OCI-LY1 (cell line): ENCODE results near the gene RALGDS.

Source experiments
- EZH2 ChIP-seq: fragments of 200-600 bp; sonication (generic), shearing (Covaris generic); IDR thresholded peaks from 2 replicates; pipeline ENCODE4 v1.8.0; 2017; ENCODE audit warnings: borderline replicate concordance, mixed run types, mild to moderate bottlenecking, antibody characterized with exemption, low read length, moderate library complexity, mixed read lengths
- TF ChIP-seq, protein P1 (sequence below): fragments of 200-600 bp; sonication (generic), shearing (Covaris generic); IDR thresholded peaks from 2 replicates; pipeline ENCODE4 v1.5.1; 2017; ENCODE audit warnings: mild to moderate bottlenecking, antibody characterized with exemption, low read length, moderate library complexity, mixed read lengths

DNA sequence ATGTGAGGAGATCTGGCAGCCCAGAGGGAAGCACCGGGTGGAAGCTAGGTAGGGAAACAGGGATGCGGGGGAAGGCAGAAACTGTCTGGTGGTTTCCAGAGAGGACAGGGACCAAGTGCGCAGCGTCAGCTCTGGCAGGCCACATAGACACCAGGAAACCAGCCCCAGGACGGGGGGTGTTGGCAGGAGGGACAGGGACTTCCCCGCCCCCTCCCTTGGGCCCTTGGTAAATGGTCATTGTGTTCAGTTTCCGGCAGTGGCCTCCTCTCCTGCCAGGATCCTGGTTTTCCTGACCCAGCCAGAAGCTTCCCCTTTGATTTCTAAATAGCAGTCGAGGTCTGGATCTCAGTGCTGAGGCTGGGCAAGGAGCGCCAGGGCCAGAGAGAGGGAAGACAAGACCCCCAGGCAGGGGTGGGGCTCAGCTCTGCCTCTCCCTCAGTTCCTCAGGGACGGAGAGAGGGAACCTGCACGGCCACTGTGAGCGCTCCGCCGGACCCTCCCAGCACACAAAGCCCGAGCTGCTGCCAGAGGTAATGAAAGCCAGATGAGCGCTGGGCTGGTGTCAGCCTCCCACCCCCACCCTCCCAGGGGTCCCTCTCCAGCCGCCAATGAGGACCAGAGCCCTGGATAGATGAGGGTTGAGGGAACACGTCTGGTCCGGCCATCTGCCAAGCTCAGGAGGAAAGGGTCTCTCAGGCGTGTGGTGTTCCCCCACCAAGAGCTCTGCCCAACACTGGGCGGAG, 1.8 kb downstream of the RALGDS start:
- TF ChIP-seq, protein P1, sequence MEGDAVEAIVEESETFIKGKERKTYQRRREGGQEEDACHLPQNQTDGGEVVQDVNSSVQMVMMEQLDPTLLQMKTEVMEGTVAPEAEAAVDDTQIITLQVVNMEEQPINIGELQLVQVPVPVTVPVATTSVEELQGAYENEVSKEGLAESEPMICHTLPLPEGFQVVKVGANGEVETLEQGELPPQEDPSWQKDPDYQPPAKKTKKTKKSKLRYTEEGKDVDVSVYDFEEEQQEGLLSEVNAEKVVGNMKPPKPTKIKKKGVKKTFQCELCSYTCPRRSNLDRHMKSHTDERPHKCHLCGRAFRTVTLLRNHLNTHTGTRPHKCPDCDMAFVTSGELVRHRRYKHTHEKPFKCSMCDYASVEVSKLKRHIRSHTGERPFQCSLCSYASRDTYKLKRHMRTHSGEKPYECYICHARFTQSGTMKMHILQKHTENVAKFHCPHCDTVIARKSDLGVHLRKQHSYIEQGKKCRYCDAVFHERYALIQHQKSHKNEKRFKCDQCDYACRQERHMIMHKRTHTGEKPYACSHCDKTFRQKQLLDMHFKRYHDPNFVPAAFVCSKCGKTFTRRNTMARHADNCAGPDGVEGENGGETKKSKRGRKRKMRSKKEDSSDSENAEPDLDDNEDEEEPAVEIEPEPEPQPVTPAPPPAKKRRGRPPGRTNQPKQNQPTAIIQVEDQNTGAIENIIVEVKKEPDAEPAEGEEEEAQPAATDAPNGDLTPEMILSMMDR: no peak
- no peak for TF ChIP-seq EZH2
